HK-2 (cell line): ENCODE measurements around the gene NCOA3.

Source experiments
- DNase-seq: peaks from one replicate; pipeline ENCODE4 v3.0.0-alpha.2; 2018; ENCODE audit not compliant: unreplicated experiment

NCOA3 gene

DNA sequence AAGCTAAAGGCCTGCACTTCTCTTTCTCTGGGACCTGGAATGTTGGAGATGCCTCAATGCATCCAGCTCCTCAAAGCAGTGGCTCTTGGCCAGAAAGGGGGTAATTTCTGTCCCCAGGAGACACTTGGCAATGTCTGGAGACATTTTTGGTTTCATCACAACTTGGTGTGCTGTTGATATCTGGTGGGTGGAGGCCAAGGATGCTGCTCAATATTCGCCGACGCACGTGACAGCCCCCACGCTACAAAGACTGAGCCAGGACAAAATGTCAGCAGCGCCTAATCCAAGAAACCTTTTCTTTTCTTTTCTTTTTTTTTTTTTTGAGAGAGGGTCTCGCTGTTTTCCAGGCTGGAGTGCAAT, 203.8 kb downstream of the NCOA3 start:
- no peak for DNase-seq

DNA sequence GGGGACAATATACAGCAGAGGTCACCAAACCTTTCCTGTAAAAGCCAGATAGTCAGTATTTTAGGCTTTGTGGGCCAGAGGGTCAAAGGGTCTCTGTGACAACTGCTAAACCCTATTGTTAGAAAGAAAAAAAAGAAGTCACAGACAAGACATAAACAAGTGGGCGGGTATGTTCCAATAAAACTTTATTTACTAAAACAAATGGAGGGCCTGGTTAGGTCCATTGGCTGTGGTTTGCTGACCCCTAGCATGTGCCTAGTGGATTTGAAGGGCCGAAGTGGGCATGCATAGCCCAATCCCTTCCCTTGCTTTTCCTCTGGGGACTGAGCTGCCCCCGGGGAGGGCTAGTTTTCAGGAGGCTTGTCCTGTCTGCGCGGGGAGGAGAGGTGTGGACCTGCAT, 204.7 kb downstream of the NCOA3 start:
- DNase-seq: no peak
